ENCODE results near the gene TMEM30B.
A peak's percentile ranks its signal among the peaks of the same experiment; 100 is the strongest.

Gene TMEM30B

DNA sequence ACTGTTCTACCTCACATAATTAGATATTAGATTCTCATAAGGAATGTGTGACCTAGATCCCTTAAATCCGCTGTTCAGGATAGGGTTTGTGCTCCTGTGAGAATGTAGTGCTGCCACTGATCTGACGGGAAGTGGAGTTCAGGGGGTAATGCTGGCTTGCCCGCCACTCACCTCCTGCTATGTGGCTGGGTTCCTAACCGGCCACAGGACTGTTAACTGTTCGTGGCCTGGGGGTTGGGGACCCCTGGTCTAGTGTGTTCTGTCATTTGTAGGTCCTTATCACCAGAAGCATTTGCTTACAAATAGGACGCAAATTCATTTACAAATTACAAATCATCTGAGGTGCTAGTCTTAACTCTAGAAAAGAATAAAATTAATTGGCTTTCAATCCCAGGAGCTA, 16.4 kb upstream of the TMEM30B start:
- no peaks in the 10 kb centered on the region for H3K9me3 ChIP-seq (ENCODE audit: control insufficient read depth, insufficient read depth, low read length)
- no peak overlapping the region for H3K9ac ChIP-seq (ENCODE audit: low read depth, low read length)
- peaks cover 12% of the 10 kb centered on the region for H3K4me1 ChIP-seq (ENCODE audit: control insufficient read depth, insufficient read depth, low read length)
- no peaks in the 10 kb centered on the region for H3K36me3 ChIP-seq (ENCODE audit: control insufficient read depth, insufficient read depth, low read length)
- no peak overlapping the region for H3K4me3 ChIP-seq (ENCODE audit: low read depth, low read length)
- H3K27me3 ChIP-seq (ENCODE audit: control insufficient read depth, insufficient read depth, low read length) = no peaks in the 10 kb centered on the region

DNA sequence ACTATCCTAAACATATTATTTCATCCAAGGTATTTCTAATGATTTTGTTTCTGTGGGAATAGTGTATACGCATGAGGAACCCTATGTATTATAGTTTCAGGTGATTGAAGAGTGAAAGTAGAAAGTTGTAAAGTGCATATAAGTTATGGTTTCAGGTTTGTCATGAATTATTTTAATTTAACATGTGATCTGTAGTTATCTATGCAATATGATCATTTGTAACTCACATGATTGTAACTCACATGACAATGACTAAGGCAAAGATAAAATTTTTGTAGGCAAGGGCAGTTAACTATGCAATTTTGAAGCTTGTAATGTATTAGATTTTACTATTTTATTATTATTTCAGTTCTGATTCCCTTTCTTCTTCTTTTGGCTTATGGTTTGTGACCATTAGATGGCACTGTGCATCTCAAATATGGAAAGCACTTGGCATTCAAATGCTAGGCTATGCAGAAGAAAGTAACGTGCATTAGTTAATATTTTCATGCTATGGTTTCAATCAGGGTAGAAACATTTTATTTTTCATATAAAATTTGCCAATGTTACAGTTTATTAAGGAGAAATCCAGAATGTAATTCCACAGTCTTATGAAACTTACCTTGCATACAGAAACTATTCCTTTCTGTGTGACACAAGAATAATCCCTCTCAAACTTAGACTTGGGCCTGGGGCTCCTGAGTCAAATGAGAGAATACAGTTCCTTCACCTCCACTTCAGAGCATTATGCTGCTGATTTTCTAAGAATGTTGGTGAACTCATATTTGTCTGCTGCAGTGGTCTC, 15.8 kb upstream of the TMEM30B start:
- no peaks in the 10 kb centered on the region for H3K36me3 ChIP-seq (ENCODE audit: control insufficient read depth, insufficient read depth, low read length)
- H3K4me3 ChIP-seq (ENCODE audit: low read depth, low read length) = no peak overlapping the region
- no peak overlapping the region for H3K9ac ChIP-seq (ENCODE audit: low read depth, low read length)
- H3K9me3 ChIP-seq (ENCODE audit: control insufficient read depth, insufficient read depth, low read length) = no peaks in the 10 kb centered on the region
- H3K27me3 ChIP-seq (ENCODE audit: control insufficient read depth, insufficient read depth, low read length) = no peaks in the 10 kb centered on the region
- H3K4me1 ChIP-seq (ENCODE audit: control insufficient read depth, insufficient read depth, low read length) = peaks cover 12% of the 10 kb centered on the region

DNA sequence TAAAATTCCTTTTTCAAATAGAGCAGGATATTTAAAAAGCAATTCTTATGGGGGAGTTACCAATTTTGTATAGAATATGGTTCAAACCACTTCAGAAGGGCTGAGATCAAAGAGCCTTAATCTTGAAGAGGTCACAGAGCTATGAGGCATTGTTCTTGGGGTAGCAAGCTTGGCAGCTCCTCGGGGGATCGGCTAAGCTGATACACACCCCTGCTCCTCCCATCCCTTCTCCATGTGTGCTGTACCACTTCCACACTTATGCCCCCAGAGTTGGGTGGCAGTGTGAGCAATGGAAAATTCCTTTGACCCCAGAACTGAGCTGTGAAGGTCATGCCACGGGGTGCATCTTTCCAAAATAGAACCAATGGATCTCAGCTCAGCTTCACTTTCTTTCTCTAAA, 15.0 kb upstream of the TMEM30B start:
- Histone ChIP-seq H3K36me3 (ENCODE audit: control insufficient read depth, insufficient read depth, low read length) (no peaks in the 10 kb centered on the region), H3K4me3 (ENCODE audit: low read depth, low read length) (no peak overlapping the region), H3K9me3 (ENCODE audit: control insufficient read depth, insufficient read depth, low read length) (no peaks in the 10 kb centered on the region), H3K27me3 (ENCODE audit: control insufficient read depth, insufficient read depth, low read length) (no peaks in the 10 kb centered on the region), H3K9ac (ENCODE audit: low read depth, low read length) (no peak overlapping the region), H3K4me1 (ENCODE audit: control insufficient read depth, insufficient read depth, low read length) (peaks cover 11% of the 10 kb centered on the region)

DNA sequence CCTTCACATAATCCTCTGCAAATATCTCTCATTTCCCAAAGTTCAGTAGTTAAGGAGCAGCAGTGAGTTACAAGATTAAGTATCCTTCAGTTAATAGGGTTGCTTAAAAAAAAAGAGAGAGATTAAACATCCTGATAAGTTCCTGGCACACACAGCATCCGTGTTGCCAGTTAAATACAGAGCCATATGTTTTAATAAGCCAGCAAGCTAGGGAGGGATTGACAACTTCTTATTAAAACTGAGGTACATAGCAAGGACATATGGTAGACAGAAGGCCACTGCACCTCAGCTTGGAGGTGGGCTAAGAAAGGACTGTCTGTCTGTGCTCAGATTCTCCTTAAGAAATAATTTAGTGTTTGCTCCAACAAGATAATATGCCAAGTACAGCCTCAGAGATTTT, 9.6 kb upstream of the TMEM30B start:
- Histone ChIP-seq H3K4me1 (ENCODE audit: control insufficient read depth, insufficient read depth, low read length) (no peaks in the 10 kb centered on the region), H3K4me3 (ENCODE audit: low read depth, low read length) (no peak overlapping the region)

DNA sequence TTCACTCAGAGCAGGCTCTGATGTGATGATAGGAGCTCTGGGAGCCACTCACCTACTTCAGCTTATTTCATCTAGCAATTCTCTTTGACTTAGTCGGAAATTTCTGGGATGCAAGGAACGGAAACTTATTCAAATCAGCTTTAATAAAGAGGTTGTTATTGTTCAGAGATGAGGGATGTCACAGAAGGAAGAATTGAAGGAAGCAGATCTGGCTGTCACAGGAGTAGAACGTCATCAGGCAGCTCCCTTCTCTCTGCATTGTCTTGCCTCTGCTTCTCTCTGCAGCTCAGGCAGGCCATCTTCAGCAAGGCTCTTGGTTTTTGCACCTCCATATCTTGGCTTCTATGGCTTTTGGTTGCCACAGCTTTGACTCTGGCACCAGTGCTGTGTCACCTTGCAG, 7.6 kb upstream of the TMEM30B start:
- no peaks in the 10 kb centered on the region for H3K36me3 ChIP-seq (ENCODE audit: control insufficient read depth, insufficient read depth, low read length)
- H3K4me3 ChIP-seq (ENCODE audit: low read depth, low read length) = no peak overlapping the region
- H3K27me3 ChIP-seq (ENCODE audit: control insufficient read depth, insufficient read depth, low read length) = no peaks in the 10 kb centered on the region
- no peaks in the 10 kb centered on the region for H3K4me1 ChIP-seq (ENCODE audit: control insufficient read depth, insufficient read depth, low read length)
- no peaks in the 10 kb centered on the region for H3K9me3 ChIP-seq (ENCODE audit: control insufficient read depth, insufficient read depth, low read length)
- H3K9ac ChIP-seq (ENCODE audit: low read depth, low read length) = no peak overlapping the region

More for the DNA sequence above, 9.6 kb upstream of the TMEM30B start:
- Histone ChIP-seq H3K9me3 (ENCODE audit: control insufficient read depth, insufficient read depth, low read length) (no peaks in the 10 kb centered on the region), H3K36me3 (ENCODE audit: control insufficient read depth, insufficient read depth, low read length) (no peaks in the 10 kb centered on the region), H3K27me3 (ENCODE audit: control insufficient read depth, insufficient read depth, low read length) (no peaks in the 10 kb centered on the region), H3K9ac (ENCODE audit: low read depth, low read length) (no peak overlapping the region)

DNA sequence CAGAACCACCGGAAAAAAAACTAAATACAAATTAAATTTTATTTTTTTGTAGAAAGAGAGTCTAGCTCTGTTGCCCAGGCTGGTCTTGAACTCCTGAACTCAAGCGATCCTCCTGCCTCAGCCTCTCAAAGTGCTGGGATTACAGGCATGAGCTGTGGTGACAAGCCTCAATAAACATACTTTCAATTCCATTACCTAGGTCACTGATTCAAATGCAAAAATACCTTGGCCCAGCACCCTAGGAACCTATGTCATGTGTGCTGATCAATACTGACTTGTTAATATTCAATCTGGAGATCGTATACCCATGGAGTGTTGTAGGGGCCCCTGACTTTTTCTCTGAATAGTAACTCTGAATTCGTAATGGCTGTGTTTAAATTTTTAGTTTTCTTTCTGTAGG, 7.1 kb upstream of the TMEM30B start:
- H3K9me3 ChIP-seq (ENCODE audit: control insufficient read depth, insufficient read depth, low read length) = no peaks in the 10 kb centered on the region
- no peak overlapping the region for H3K9ac ChIP-seq (ENCODE audit: low read depth, low read length)
- H3K4me3 ChIP-seq (ENCODE audit: low read depth, low read length) = no peak overlapping the region
- no peaks in the 10 kb centered on the region for H3K36me3 ChIP-seq (ENCODE audit: control insufficient read depth, insufficient read depth, low read length)
- no peaks in the 10 kb centered on the region for H3K27me3 ChIP-seq (ENCODE audit: control insufficient read depth, insufficient read depth, low read length)
- H3K4me1 ChIP-seq (ENCODE audit: control insufficient read depth, insufficient read depth, low read length) = no peaks in the 10 kb centered on the region

DNA sequence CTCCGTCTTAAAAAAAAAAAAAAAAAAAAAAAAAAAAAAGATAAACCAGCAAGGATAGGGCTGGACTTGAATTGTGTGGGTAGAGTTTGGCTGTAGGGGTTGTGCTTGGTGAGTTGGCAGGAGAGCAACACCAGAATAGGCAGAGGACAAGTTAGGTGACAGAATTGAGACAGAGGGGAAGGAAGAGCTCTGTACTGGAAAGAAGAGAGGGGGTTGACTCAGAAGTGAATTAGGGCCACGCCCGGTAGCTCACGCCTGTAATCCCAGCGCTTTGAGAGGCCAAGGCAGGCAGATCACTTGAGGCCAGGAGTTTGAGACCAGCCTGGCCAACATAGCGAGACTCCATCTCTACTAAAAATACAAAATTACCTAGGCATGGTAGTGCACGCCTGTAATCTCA, 6.1 kb upstream of the TMEM30B start:
- Histone ChIP-seq H3K9me3 (ENCODE audit: control insufficient read depth, insufficient read depth, low read length) (no peaks in the 10 kb centered on the region), H3K4me1 (ENCODE audit: control insufficient read depth, insufficient read depth, low read length) (no peaks in the 10 kb centered on the region), H3K4me3 (ENCODE audit: low read depth, low read length) (no peak overlapping the region), H3K36me3 (ENCODE audit: control insufficient read depth, insufficient read depth, low read length) (no peaks in the 10 kb centered on the region), H3K9ac (ENCODE audit: low read depth, low read length) (no peak overlapping the region), H3K27me3 (ENCODE audit: control insufficient read depth, insufficient read depth, low read length) (no peaks in the 10 kb centered on the region)

DNA sequence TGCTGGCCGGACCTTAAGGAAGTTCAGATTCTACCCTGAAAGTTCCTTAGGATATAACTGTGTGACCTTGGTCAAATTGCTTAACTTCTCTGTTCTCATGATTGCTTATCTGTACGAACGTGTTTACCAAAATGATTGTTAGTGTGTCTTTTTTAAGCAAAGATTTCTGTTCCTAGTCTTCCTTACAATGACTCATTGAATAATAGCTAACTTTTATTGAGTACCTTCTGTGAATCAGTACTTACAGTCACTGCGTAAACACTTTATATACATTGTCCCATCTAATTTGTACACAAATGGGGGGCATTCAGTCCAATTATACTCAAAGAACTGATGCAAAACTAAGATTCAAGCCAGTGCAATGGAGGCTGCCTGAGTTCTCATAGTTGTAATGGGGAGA, 4.2 kb upstream of the TMEM30B start:
- no peak overlapping the region for H3K9ac ChIP-seq (ENCODE audit: low read depth, low read length)
- H3K9me3 ChIP-seq (ENCODE audit: control insufficient read depth, insufficient read depth, low read length) = no peaks in the 10 kb centered on the region
- no peak overlapping the region for H3K4me3 ChIP-seq (ENCODE audit: low read depth, low read length)
- H3K27me3 ChIP-seq (ENCODE audit: control insufficient read depth, insufficient read depth, low read length) = peaks cover under 1% of the 10 kb centered on the region
- H3K4me1 ChIP-seq (ENCODE audit: control insufficient read depth, insufficient read depth, low read length) = no peaks in the 10 kb centered on the region
- H3K36me3 ChIP-seq (ENCODE audit: control insufficient read depth, insufficient read depth, low read length) = no peaks in the 10 kb centered on the region

DNA sequence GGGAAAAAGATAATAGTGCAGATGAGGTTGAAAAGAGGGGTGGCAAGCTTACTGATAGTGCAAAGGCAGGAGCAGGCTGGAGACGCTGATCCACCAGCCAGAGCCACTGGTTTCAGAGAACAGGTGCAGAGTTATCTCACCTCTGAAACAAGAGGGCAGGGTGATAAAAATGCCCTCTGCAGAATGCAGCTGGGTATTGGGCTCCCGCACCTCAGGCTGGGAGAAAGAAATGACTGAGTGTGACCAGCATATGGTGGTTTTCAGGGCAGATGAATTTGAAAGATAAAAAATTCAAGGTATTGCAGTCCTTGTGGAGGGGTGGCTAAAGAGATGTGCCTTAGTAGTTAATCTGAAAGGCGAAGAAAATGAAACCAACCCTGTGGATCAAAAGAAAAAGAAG, 2.9 kb upstream of the TMEM30B start:
- Histone ChIP-seq H3K27me3 (ENCODE audit: control insufficient read depth, insufficient read depth, low read length) (peaks cover 14% of the 10 kb centered on the region), H3K4me3 (ENCODE audit: low read depth, low read length) (no peak overlapping the region), H3K36me3 (ENCODE audit: control insufficient read depth, insufficient read depth, low read length) (no peaks in the 10 kb centered on the region), H3K9me3 (ENCODE audit: control insufficient read depth, insufficient read depth, low read length) (no peaks in the 10 kb centered on the region), H3K4me1 (ENCODE audit: control insufficient read depth, insufficient read depth, low read length) (peaks cover 3% of the 10 kb centered on the region), H3K9ac (ENCODE audit: low read depth, low read length) (no peak overlapping the region)

DNA sequence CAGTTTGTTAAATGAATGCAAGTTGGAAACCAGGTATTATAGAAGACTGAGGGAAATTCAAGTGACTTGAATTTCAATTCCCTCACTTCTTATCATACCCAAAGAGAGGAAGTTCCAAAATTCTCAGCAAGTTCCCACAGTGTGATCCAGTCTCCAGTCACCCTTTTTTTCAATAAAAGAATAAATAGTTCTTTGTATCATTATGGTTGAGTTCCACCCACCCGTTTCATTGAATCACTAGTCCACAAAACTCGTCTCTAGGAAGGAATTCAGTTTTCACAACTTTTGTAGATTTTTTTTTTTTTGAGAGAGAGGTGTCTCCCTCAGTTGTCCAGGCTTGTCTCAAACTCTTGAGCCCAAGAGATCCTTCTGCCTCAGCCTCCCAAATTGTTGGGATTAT, 1.6 kb upstream of the TMEM30B start:
- Histone ChIP-seq H3K9ac (ENCODE audit: low read depth, low read length) (no peak overlapping the region), H3K4me1 (ENCODE audit: control insufficient read depth, insufficient read depth, low read length) (peaks cover 3% of the 10 kb centered on the region), H3K27me3 (ENCODE audit: control insufficient read depth, insufficient read depth, low read length) (peaks cover 22% of the 10 kb centered on the region), H3K4me3 (ENCODE audit: low read depth, low read length) (no peak overlapping the region), H3K36me3 (ENCODE audit: control insufficient read depth, insufficient read depth, low read length) (no peaks in the 10 kb centered on the region), H3K9me3 (ENCODE audit: control insufficient read depth, insufficient read depth, low read length) (no peaks in the 10 kb centered on the region)

DNA sequence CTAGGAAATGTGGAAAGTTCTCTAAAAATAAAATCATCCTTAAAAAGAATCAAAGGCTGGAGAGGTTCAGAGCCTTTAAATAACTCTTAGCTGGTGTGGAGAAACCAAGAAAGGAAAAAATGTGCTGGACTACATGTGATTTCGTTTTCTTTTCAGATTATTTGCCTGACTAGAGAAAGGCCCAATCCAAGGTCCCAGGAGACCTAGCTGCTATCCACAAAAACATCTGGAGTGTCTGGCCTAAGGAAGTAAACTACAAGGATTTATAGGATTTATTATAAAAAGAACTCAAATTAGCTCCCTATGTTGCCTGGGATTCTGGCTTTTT, 774 bp upstream of the TMEM30B start:
- peaks cover 3% of the 10 kb centered on the region for H3K4me1 ChIP-seq (ENCODE audit: control insufficient read depth, insufficient read depth, low read length)

DNA sequence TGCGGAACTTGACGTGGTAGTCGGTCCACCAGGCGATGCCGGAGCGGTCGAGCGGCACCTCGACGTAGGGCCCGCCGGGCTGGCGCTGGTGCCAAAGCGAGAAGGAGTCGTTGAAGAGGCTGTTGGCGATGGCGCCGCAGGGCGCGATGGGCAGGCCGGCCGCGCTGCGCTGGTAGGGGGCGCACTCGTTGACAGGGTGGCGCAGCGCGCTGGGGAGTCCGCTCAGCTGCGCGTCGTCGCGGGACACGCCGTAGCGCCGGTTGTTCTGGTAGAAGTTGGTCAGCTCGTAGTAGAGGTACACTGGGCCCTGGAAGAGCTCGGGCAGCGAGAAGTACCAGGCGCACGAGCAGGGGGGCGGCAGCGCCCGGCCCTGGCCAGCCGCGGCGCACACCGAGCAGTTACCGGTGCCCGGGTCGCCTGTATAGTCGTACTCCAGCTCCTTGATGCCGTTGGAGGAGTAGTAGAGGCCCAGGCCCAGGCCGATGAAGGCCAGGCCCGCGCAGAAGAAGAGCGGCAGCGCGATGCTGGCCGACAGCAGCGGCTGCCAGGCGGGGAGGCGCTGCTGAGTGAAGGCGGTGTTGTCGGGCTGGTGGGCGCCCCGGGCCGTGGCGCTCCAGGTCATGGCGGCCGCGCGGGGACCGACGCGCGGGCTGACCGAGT, 482 bp downstream of the TMEM30B start:
- Histone ChIP-seq H3K4me3 (ENCODE audit: low read depth, low read length) (peak overlapping the region; percentile 73), H3K4me1 (ENCODE audit: control insufficient read depth, insufficient read depth, low read length) (peaks cover 3% of the 10 kb centered on the region), H3K9ac (ENCODE audit: low read depth, low read length) (peak overlapping the region; percentile 47), H3K27me3 (ENCODE audit: control insufficient read depth, insufficient read depth, low read length) (peaks cover 22% of the 10 kb centered on the region), H3K36me3 (ENCODE audit: control insufficient read depth, insufficient read depth, low read length) (no peaks in the 10 kb centered on the region), H3K9me3 (ENCODE audit: control insufficient read depth, insufficient read depth, low read length) (no peaks in the 10 kb centered on the region)

More for the DNA sequence above, 774 bp upstream of the TMEM30B start:
- H3K9ac ChIP-seq (ENCODE audit: low read depth, low read length) = no peak overlapping the region
- H3K36me3 ChIP-seq (ENCODE audit: control insufficient read depth, insufficient read depth, low read length) = no peaks in the 10 kb centered on the region
- H3K4me3 ChIP-seq (ENCODE audit: low read depth, low read length) = no peak overlapping the region
- H3K9me3 ChIP-seq (ENCODE audit: control insufficient read depth, insufficient read depth, low read length) = no peaks in the 10 kb centered on the region
- H3K27me3 ChIP-seq (ENCODE audit: control insufficient read depth, insufficient read depth, low read length) = peaks cover 22% of the 10 kb centered on the region

Measured in iPS-15b (cell line).